Liver (tissue), 9 donors: ENCODE measurements around the gene FRMD6. TPM values are rescaled to one million over a fixed set of nuclear protein-coding genes. Genes with fewer than 3 reads are reported as not detected.

Experiments used
- DNase-seq: peaks from one replicate; pipeline ENCODE4 v3.0.0-alpha.2; 2017; ENCODE audit warnings: low spot score
- H3K27ac ChIP-seq, 2 donors: one replicate each; pipeline ENCODE4 v1.7.0; 2013; ENCODE audit warnings: inconsistent platforms in 2 of 2, low read length in 2 of 2, control low read depth in 1 of 2, low read depth in 1 of 2, mild to moderate bottlenecking in 1 of 2
- H3K27me3 ChIP-seq, 4 donors: one replicate each; pipeline versions ENCODE4 v1.6.1 to v1.7.0; 2013; ENCODE audit warnings: low read length in 3 of 4, inconsistent platforms in 1 of 4, mild to moderate bottlenecking in 1 of 4, moderate library complexity in 1 of 4; ENCODE audit not compliant: control insufficient read depth in 4 of 4, insufficient read depth in 4 of 4
- H3K36me3 ChIP-seq, 4 donors: one replicate each; pipeline versions ENCODE4 v1.6.1 to v1.7.0; 2013; ENCODE audit warnings: low read length in 3 of 4, mild to moderate bottlenecking in 3 of 4, low read depth in 1 of 4, moderate library complexity in 1 of 4; ENCODE audit not compliant: control insufficient read depth in 4 of 4, insufficient read depth in 3 of 4
- H3K4me1 ChIP-seq, 4 donors: one replicate each; pipeline versions ENCODE4 v1.6.1 to v1.7.0; 2013; ENCODE audit warnings: low read length in 3 of 4, mild to moderate bottlenecking in 3 of 4, moderate library complexity in 1 of 4; ENCODE audit not compliant: control insufficient read depth in 4 of 4, insufficient read depth in 4 of 4
- H3K4me3 ChIP-seq, 3 donors: one replicate each; pipeline versions ENCODE4 v1.6.1 to v1.7.0; 2013; ENCODE audit warnings: low read length in 3 of 3, control low read depth in 1 of 3, low read depth in 1 of 3, mild to moderate bottlenecking in 1 of 3
- H3K9ac ChIP-seq, 2 donors: one replicate each; pipeline ENCODE4 v1.7.0; 2013; ENCODE audit warnings: low read length in 2 of 2, mild to moderate bottlenecking in 2 of 2, moderate library complexity in 2 of 2, control low read depth in 1 of 2, low read depth in 1 of 2
- H3K9me3 ChIP-seq, 4 donors: one replicate each; pipeline versions ENCODE4 v1.6.1 to v1.7.0; 2013; ENCODE audit warnings: low read length in 3 of 4; ENCODE audit not compliant: control insufficient read depth in 4 of 4
- EGR1 ChIP-seq, 2 donors: IDR thresholded peaks; 2 replicates each; pipeline ENCODE4 v1.6.1; 2016 to 2018; ENCODE audit warnings: antibody characterized with exemption in 2 of 2, low read depth in 2 of 2
- FOXA1 ChIP-seq: IDR thresholded peaks from 2 replicates; pipeline ENCODE4 v1.6.1; 2016; ENCODE audit warnings: antibody characterized with exemption
- FOXA2 ChIP-seq: IDR thresholded peaks from 2 replicates; pipeline ENCODE4 v1.6.1; 2016; ENCODE audit warnings: antibody characterized with exemption
- GABPA ChIP-seq, 2 donors: IDR thresholded peaks in 1 of 2; conservative IDR thresholded peaks in 1 of 2; 2 replicates each; pipeline ENCODE4 v1.6.1; 2016; ENCODE audit warnings: antibody characterized with exemption in 2 of 2, mild to moderate bottlenecking in 1 of 2, moderate library complexity in 1 of 2
- JUND ChIP-seq, 2 donors: IDR thresholded peaks; 2 replicates each; pipeline ENCODE4 v1.6.1; 2016; ENCODE audit warnings: antibody characterized with exemption in 2 of 2
- NR2F2 ChIP-seq: IDR thresholded peaks from 2 replicates; pipeline ENCODE4 v1.6.1; 2016; ENCODE audit warnings: antibody characterized with exemption
- RXRA ChIP-seq, 2 donors: IDR thresholded peaks; 2 replicates each; pipeline ENCODE4 v1.6.1; 2017 to 2018; ENCODE audit warnings: antibody characterized with exemption in 2 of 2, mild to moderate bottlenecking in 1 of 2
- SP1 ChIP-seq: IDR thresholded peaks from 2 replicates; pipeline ENCODE4 v1.6.1; 2018; ENCODE audit warnings: antibody characterized with exemption, mild to moderate bottlenecking
- TAF1 ChIP-seq: conservative IDR thresholded peaks from 2 replicates; pipeline ENCODE4 v1.6.1; 2016; ENCODE audit warnings: antibody characterized with exemption, mild to moderate bottlenecking
- WGBS: extraction: QIAGEN DNeasy Blood & Tissue Kit; methylation state at CpG from one replicate; pipeline ENCODE4 v1.1.7; 2013; 5-methylcytosine and 5-hydroxymethylcytosine counted together
- polyA plus RNA-seq, 2 donors: library from polyadenylated mRNA; stranded (reverse) in 1 of 2; unstranded in 1 of 2; fragments of 200-250 nt in 1 of 2; fragments of >200 nt in 1 of 2; fragmentation: Nextera tagmentation in 1 of 2; extraction: Ambion mirVana in 1 of 2; gene quantifications; one replicate each; pipeline versions ENCODE4 v1.2.1 to v1.2.3, GENCODE V29; 2013 to 2015
- total RNA-seq, 2 donors: library from RNA; depleted of rRNA; stranded (reverse); fragments of >200 nt; gene quantifications; one replicate each; pipeline ENCODE4 v1.2.3, GENCODE V29; 2014
- TF ChIP-seq, protein P1 (sequence below): IDR thresholded peaks from 2 replicates; pipeline ENCODE4 v1.6.1; 2016; ENCODE audit warnings: antibody characterized with exemption
- TF ChIP-seq, protein P2 (sequence below): fragments of 150-350 bp; IDR thresholded peaks from 2 replicates; pipeline ENCODE4 v1.5.1; 2017; ENCODE audit warnings: improper control_type of control experiment, low read depth, low read length; ENCODE audit not compliant: missing input control
- TF ChIP-seq, protein P3 (sequence below): IDR thresholded peaks from 2 replicates; pipeline ENCODE4 v1.6.1; 2016; ENCODE audit warnings: antibody characterized with exemption, mild to moderate bottlenecking
- TF ChIP-seq, protein P4 (sequence below): IDR thresholded peaks from 2 replicates; pipeline ENCODE4 v1.6.1; 2016; ENCODE audit warnings: antibody characterized with exemption
- TF ChIP-seq, protein P5 (sequence below): IDR thresholded peaks from 2 replicates; pipeline ENCODE4 v1.6.1; 2016; ENCODE audit warnings: antibody characterized with exemption
- donor health status: healthy.
- donor health status: healthy.
- donor health status: healthy.
- donor health status: healthy.
- donor health status: healthy.

The FRMD6 gene
- total and polyA plus RNA-seq, 4 donors, result 2.4 to 10.0 (median 3.4) TPM

DNA sequence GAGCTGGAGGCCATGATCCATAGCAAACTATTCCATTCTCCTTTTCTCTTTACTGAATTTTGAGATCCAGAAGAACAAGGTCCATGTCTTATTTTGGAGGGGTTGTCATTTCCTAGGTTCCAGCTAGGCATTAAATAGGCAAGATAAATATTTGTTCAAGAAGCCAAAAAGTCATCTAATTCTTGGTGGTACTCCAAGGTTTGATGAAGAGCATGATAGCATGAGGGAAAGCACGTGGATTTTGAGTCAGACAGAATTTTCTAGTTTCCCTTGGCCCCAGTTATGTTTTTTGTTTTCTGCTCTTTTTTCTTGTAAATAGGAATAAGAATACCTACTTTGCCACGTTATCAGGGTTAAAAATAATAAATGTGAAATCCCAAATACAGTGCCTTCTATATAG, 25.5 kb upstream of the FRMD6 start:
- WGBS, result 48% methylated on average over 2 of the region's 2 CpGs
- H3K36me3 ChIP-seq, result no peaks in the 10 kb centered on the region
- no peak overlapping the region for H3K4me3 ChIP-seq
- no peaks in the 10 kb centered on the region for H3K27me3 ChIP-seq
- H3K4me1 ChIP-seq, result peaks cover 0 to 1% (median 0%) of the 10 kb centered on the region in 4 donors
- peaks cover 0 to 2% (median 0%) of the 10 kb centered on the region in 4 donors for H3K9me3 ChIP-seq
- no peak for TF ChIP-seq NR2F2
- TF ChIP-seq, protein P1, sequence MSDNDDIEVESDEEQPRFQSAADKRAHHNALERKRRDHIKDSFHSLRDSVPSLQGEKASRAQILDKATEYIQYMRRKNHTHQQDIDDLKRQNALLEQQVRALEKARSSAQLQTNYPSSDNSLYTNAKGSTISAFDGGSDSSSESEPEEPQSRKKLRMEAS, result peak; percentile 56
- no peak for DNase-seq
- no peak overlapping the region for H3K9ac ChIP-seq
- no peak overlapping the region for H3K27ac ChIP-seq

DNA sequence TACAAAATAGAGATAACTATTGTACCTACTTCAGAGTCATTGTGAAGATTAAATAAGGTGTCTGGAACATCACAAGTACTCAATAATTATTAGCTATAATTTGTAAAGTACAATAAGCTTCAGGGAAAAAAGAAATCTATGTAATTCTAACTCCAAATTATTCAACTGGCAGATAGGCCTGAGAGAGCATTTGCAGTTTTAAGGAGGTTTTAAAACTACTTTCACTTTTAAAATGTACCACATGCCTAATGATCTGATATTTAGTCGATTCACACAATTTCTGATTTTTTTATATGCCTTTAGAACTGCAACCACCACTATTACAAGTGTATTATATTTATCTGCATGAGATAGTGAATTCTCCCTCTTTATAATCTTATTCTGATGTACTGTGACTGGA, 24.9 kb upstream of the FRMD6 start:
- Histone ChIP-seq H3K27me3 (no peaks in the 10 kb centered on the region), H3K9ac (no peak overlapping the region), H3K4me1 (peaks cover 0 to 1% (median 0%) of the 10 kb centered on the region in 4 donors), H3K9me3 (peaks cover 0 to 2% (median 0%) of the 10 kb centered on the region in 4 donors), H3K36me3 (no peaks in the 10 kb centered on the region), H3K4me3 (no peak overlapping the region), H3K27ac (no peak overlapping the region)
- WGBS, result 54% methylated on average over 1 of the region's 1 CpG
- DNase-seq, result no peak
- TF ChIP-seq SP1, result no peak
- TF ChIP-seq, protein P2, sequence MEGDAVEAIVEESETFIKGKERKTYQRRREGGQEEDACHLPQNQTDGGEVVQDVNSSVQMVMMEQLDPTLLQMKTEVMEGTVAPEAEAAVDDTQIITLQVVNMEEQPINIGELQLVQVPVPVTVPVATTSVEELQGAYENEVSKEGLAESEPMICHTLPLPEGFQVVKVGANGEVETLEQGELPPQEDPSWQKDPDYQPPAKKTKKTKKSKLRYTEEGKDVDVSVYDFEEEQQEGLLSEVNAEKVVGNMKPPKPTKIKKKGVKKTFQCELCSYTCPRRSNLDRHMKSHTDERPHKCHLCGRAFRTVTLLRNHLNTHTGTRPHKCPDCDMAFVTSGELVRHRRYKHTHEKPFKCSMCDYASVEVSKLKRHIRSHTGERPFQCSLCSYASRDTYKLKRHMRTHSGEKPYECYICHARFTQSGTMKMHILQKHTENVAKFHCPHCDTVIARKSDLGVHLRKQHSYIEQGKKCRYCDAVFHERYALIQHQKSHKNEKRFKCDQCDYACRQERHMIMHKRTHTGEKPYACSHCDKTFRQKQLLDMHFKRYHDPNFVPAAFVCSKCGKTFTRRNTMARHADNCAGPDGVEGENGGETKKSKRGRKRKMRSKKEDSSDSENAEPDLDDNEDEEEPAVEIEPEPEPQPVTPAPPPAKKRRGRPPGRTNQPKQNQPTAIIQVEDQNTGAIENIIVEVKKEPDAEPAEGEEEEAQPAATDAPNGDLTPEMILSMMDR, result no peak
- no peak for TF ChIP-seq RXRA (IDR thresholded peaks at IDR 0.05)
- TF ChIP-seq GABPA (IDR thresholded peaks at IDR 0.05 in 1 of 2, conservative IDR thresholded peaks at IDR 0.05 in 1 of 2), result no peak
- TF ChIP-seq, protein P3, sequence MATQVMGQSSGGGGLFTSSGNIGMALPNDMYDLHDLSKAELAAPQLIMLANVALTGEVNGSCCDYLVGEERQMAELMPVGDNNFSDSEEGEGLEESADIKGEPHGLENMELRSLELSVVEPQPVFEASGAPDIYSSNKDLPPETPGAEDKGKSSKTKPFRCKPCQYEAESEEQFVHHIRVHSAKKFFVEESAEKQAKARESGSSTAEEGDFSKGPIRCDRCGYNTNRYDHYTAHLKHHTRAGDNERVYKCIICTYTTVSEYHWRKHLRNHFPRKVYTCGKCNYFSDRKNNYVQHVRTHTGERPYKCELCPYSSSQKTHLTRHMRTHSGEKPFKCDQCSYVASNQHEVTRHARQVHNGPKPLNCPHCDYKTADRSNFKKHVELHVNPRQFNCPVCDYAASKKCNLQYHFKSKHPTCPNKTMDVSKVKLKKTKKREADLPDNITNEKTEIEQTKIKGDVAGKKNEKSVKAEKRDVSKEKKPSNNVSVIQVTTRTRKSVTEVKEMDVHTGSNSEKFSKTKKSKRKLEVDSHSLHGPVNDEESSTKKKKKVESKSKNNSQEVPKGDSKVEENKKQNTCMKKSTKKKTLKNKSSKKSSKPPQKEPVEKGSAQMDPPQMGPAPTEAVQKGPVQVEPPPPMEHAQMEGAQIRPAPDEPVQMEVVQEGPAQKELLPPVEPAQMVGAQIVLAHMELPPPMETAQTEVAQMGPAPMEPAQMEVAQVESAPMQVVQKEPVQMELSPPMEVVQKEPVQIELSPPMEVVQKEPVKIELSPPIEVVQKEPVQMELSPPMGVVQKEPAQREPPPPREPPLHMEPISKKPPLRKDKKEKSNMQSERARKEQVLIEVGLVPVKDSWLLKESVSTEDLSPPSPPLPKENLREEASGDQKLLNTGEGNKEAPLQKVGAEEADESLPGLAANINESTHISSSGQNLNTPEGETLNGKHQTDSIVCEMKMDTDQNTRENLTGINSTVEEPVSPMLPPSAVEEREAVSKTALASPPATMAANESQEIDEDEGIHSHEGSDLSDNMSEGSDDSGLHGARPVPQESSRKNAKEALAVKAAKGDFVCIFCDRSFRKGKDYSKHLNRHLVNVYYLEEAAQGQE, result no peak
- TF ChIP-seq, protein P1, result no peak
- TF ChIP-seq FOXA1, result no peak
- TF ChIP-seq FOXA2, result no peak
- no peak for TF ChIP-seq EGR1 (IDR thresholded peaks at IDR 0.05; ENCODE audit: low read depth in 2 of 2)
- TF ChIP-seq, protein P4, sequence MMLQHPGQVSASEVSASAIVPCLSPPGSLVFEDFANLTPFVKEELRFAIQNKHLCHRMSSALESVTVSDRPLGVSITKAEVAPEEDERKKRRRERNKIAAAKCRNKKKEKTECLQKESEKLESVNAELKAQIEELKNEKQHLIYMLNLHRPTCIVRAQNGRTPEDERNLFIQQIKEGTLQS, result no peak
- TF ChIP-seq, protein P5, sequence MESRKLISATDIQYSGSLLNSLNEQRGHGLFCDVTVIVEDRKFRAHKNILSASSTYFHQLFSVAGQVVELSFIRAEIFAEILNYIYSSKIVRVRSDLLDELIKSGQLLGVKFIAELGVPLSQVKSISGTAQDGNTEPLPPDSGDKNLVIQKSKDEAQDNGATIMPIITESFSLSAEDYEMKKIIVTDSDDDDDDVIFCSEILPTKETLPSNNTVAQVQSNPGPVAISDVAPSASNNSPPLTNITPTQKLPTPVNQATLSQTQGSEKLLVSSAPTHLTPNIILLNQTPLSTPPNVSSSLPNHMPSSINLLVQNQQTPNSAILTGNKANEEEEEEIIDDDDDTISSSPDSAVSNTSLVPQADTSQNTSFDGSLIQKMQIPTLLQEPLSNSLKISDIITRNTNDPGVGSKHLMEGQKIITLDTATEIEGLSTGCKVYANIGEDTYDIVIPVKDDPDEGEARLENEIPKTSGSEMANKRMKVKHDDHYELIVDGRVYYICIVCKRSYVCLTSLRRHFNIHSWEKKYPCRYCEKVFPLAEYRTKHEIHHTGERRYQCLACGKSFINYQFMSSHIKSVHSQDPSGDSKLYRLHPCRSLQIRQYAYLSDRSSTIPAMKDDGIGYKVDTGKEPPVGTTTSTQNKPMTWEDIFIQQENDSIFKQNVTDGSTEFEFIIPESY, result no peak
- no peak for TF ChIP-seq NR2F2
- TF ChIP-seq TAF1, result no peak
- TF ChIP-seq JUND (IDR thresholded peaks at IDR 0.05), result no peak
